Gastrocnemius medialis (tissue), 4 donors: Measurements from ENCODE around the gene KATNAL2. TPM values are rescaled to one million over a fixed set of nuclear protein-coding genes. Genes with fewer than 3 reads are reported as not detected.

Source experiments
- ATAC-seq, 2 donors: fragments of 150-250 bp; one replicate each; pipeline ENCODE4 v1.9.1; 2016
- DNase-seq, 2 donors: peaks; one replicate each; pipeline ENCODE4 v3.0.0-alpha.2; 2019
- H3K27ac ChIP-seq, 4 donors: fragments of 200-600 bp; sonication (generic); 1 replicate in 1 of 4; 2 replicates in 3 of 4; pipeline ENCODE4 v1.5.1; 2016 to 2018; ENCODE audit warnings: mild to moderate bottlenecking in 2 of 4, moderate library complexity in 1 of 4
- H3K27me3 ChIP-seq, 3 donors: fragments of 200-600 bp; sonication (generic) in 2 of 3; 1 replicate in 1 of 3; 2 replicates in 2 of 3; pipeline versions ENCODE4 v1.5.1 to v1.6.0; 2016 to 2019; ENCODE audit warnings: mild to moderate bottlenecking in 1 of 3, moderate library complexity in 1 of 3
- H3K36me3 ChIP-seq, 2 donors: fragments of 200-600 bp; sonication (generic) in 1 of 2; one replicate each; pipeline ENCODE4 v1.5.1; 2017 to 2018
- H3K4me1 ChIP-seq, 2 donors: fragments of 200-600 bp; sonication (generic) in 1 of 2; one replicate each; pipeline ENCODE4 v1.5.1; 2016 to 2017; ENCODE audit warnings: mild to moderate bottlenecking in 2 of 2
- H3K4me3 ChIP-seq, 4 donors: fragments of 200-600 bp; sonication (generic) in 3 of 4; 1 replicate in 1 of 4; 2 replicates in 3 of 4; pipeline ENCODE4 v1.5.1; 2016 to 2019; ENCODE audit warnings: mild to moderate bottlenecking in 2 of 4
- H3K9me3 ChIP-seq, 3 donors: fragments of 200-600 bp; sonication (generic) in 2 of 3; 1 replicate in 1 of 3; 2 replicates in 2 of 3; pipeline ENCODE4 v1.5.1; 2016 to 2019
- POLR2A ChIP-seq, 2 donors: fragments of 450-650 bp; IDR thresholded peaks; one replicate each; pipeline ENCODE4 v1.6.1; 2017; ENCODE audit warnings: antibody characterized with exemption in 2 of 2, mild to moderate bottlenecking in 2 of 2, moderate library complexity in 2 of 2
- in situ Hi-C, 4 donors: fragments of 200-750 bp; cut with MboI; loops; one replicate each; pipeline versions ENCODE4 v1.15.0 to v1.8.0; 2017; ENCODE audit warnings: low sequenced_read_pairs in 4 of 4
- intact Hi-C: fragments of 100-400 bp; cut with DNase I; formaldehyde crosslinking; loops from one replicate; pipeline ENCODE4 v1.15.1; 2023; ENCODE audit warnings: low total_unique reads
- total RNA-seq, 4 donors: library from RNA; depleted of rRNA; stranded (reverse); fragments of >200 nt; gene quantifications; one replicate each; pipeline versions ENCODE4 v1.1.0 to v1.2.3, GENCODE V29; 2016
- TF ChIP-seq, protein P1 (sequence below), 5 experiments: fragments of 450-650 bp in 3 of 5; fragments of 200-600 bp in 2 of 5; sonication (generic) in 2 of 5; IDR thresholded peaks in 4 of 5; conservative IDR thresholded peaks in 1 of 5; 1 replicate in 4 of 5; 2 replicates in 1 of 5; pipeline ENCODE4 v1.5.1; 2016 to 2019; ENCODE audit warnings: antibody characterized with exemption in 5 of 5, mild to moderate bottlenecking in 3 of 5, moderate library complexity in 3 of 5

KATNAL2 gene, protein sequence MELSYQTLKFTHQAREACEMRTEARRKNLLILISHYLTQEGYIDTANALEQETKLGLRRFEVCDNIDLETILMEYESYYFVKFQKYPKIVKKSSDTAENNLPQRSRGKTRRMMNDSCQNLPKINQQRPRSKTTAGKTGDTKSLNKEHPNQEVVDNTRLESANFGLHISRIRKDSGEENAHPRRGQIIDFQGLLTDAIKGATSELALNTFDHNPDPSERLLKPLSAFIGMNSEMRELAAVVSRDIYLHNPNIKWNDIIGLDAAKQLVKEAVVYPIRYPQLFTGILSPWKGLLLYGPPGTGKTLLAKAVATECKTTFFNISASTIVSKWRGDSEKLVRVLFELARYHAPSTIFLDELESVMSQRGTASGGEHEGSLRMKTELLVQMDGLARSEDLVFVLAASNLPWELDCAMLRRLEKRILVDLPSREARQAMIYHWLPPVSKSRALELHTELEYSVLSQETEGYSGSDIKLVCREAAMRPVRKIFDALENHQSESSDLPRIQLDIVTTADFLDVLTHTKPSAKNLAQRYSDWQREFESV
- total RNA-seq: 1 to 10 TPM in 1 of 4 donors, under 1 TPM in 2, not detected in 1; 0.27 to 2.7 (median 0.52) TPM

DNA sequence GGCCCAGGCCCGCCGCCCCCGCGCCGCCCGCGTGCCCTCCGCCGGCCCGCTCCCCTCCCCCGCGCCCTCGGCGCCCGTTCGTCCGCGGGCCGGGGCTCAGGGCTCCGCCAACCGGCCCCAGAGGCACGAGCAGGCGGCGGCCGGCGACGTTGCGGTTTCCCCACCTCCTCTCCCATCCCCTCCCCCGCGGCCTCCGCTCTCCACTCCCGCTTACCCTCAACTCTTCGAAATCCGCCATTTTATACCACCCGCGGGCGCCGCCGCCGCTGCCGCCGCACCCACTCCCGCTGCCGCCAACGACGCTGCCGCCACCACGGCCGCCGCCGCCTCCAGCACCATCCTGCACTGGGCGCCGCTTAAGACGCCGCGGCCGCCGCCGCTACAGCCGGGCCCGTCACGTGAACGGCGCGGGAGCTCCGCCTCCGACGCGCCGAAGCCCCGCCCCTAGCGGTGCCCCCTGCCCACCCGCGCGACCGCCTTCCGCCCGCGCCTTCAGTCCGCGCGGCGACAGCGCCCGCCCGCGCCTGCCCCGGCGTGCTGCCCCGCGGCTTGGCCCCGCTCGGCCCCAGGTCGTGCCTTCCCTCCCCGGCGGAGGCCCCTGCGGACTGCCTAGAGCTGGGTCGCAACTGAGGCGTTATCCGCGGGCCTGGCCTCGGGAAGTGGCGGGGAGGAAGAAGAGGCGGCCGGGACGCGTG is at the start of gene KATNAL2, which contains the start of gene PIAS2:
Gene KATNAL2 (plus strand): TSS at position 495 of the 695 bp plus-strand sequence. CDS start 29,271 bp downstream, outside the sequence.
Gene PIAS2 (minus strand): TSS at position 400 of the 695 bp plus-strand sequence. CDS start 162 bp downstream, at position 238.
- DNase-seq (peak; percentile 64 to 80), ATAC-seq (peak; percentile 83 to 90)
- H3K4me1 ChIP-seq: peaks cover 32 to 36% of the 10 kb centered on the region in 2 donors
- no peaks in the 10 kb centered on the region for H3K36me3 ChIP-seq
- intact Hi-C loops (loop anchor here (1.0 to 5.0 kb wide), 3 partner anchors 22 to 160 kb away; partner anchors contain the start of gene ST8SIA5), in situ Hi-C loops (no loop called here)
- H3K4me3 ChIP-seq: peak within 1 kb of the TSS; percentile 74 to 92 (median 80)
- H3K27me3 ChIP-seq: no peaks in the 10 kb centered on the region
- TF ChIP-seq, protein P1, sequence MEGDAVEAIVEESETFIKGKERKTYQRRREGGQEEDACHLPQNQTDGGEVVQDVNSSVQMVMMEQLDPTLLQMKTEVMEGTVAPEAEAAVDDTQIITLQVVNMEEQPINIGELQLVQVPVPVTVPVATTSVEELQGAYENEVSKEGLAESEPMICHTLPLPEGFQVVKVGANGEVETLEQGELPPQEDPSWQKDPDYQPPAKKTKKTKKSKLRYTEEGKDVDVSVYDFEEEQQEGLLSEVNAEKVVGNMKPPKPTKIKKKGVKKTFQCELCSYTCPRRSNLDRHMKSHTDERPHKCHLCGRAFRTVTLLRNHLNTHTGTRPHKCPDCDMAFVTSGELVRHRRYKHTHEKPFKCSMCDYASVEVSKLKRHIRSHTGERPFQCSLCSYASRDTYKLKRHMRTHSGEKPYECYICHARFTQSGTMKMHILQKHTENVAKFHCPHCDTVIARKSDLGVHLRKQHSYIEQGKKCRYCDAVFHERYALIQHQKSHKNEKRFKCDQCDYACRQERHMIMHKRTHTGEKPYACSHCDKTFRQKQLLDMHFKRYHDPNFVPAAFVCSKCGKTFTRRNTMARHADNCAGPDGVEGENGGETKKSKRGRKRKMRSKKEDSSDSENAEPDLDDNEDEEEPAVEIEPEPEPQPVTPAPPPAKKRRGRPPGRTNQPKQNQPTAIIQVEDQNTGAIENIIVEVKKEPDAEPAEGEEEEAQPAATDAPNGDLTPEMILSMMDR (IDR thresholded peaks at IDR 0.05 in 4 of 5, conservative IDR thresholded peaks at IDR 0.05 in 1 of 5): peak in 2 of 5 experiments; percentile 9 to 22
- TF ChIP-seq POLR2A (IDR thresholded peaks at IDR 0.05): peak; percentile 94 to 98
- peak within 1 kb of the TSS; percentile 92 to 99 (median 96) for H3K27ac ChIP-seq
- H3K9me3 ChIP-seq: no peaks in the 10 kb centered on the region

DNA sequence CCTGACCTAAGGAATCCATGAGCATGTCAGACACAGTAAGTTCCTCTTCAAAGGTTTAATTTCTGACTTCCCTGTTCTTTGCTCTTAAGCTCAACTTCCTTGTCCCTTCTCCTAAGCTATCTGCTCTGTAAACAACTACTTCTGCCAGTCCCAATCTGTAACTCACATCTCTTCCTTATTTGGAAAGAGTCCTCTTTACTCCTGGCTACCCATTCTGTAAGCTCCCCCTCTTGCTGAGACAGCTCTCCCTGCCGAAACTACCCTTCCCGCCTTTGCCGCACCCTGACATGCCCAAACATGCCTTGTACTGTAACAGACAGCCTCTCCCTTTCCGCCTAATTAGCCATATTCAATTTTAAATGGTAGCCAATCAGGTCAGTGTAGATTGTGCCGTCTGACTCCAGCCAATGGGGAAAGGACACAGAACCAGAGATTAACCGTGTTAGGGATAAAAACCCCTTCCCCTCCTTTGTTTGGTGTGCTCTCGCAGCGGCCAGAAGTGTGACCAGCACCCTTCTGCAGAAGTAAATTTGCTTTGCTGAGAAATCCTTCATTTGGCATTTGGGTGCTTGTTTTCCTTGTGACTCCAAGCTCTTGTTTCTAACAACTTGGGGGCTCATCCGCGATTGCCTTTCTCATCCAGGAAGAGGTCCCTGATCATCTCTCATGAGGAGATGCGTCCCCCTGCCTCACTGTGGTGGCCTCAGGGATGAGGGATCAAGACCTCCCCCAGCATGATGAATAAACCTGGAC is 49.1 kb upstream of the KATNAL2 start:
- DNase-seq (no peak), ATAC-seq (no peak)
- Histone ChIP-seq H3K36me3 (peaks cover 0 to 7% of the 10 kb centered on the region in 2 donors), H3K27ac (peak overlapping the region in 1 of 4 donors; percentile 3), H3K9me3 (no peaks in the 10 kb centered on the region), H3K27me3 (no peaks in the 10 kb centered on the region), H3K4me3 (no peak overlapping the region), H3K4me1 (peaks cover 16 to 22% of the 10 kb centered on the region in 2 donors)
- in situ Hi-C loops (no loop called here), intact Hi-C loops (no loop called here)
- TF ChIP-seq, protein P1 (IDR thresholded peaks at IDR 0.05 in 4 of 5, conservative IDR thresholded peaks at IDR 0.05 in 1 of 5): no peak
- TF ChIP-seq POLR2A (IDR thresholded peaks at IDR 0.05): no peak

DNA sequence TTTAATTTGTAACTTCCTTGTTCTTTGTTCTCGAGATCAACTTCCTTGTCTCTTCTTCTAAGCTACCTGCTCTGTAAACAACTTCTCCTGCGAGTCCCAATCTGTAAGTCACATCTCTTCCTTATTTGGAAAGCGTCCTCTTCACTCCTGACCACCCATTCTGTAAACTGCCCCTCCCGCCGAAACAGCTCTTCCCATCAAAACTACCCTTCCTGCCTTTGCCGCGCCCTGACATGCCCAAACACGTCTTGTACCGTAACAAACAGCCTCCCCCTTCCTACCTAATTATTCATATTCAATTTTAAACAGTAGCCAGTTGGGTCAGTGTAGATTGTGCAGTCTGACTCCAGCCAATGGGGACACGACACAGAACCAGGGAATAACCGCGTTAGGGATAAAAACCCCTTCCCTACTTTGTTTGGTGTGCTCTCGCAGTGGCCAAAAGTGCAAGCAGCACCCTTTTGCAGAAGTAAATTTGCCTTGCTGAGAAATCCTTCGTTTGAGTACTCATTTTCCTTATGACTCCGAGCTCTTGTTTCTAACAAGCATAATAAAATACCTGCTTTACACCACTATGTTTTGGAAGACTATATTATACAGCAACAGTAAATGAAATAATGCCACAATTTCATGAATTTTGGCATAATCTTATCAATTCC is 39.9 kb upstream of the KATNAL2 start:
- H3K36me3 ChIP-seq: no peaks in the 10 kb centered on the region
- H3K4me3 ChIP-seq: no peak overlapping the region
- ATAC-seq (no peak), DNase-seq (no peak)
- no peaks in the 10 kb centered on the region for H3K4me1 ChIP-seq
- in situ Hi-C loops (no loop called here), intact Hi-C loops (no loop called here)
- no peak for TF ChIP-seq POLR2A (IDR thresholded peaks at IDR 0.05)
- TF ChIP-seq, protein P1 (IDR thresholded peaks at IDR 0.05 in 4 of 5, conservative IDR thresholded peaks at IDR 0.05 in 1 of 5): no peak
- no peaks in the 10 kb centered on the region for H3K9me3 ChIP-seq
- no peaks in the 10 kb centered on the region for H3K27me3 ChIP-seq
- H3K27ac ChIP-seq: no peak overlapping the region

DNA sequence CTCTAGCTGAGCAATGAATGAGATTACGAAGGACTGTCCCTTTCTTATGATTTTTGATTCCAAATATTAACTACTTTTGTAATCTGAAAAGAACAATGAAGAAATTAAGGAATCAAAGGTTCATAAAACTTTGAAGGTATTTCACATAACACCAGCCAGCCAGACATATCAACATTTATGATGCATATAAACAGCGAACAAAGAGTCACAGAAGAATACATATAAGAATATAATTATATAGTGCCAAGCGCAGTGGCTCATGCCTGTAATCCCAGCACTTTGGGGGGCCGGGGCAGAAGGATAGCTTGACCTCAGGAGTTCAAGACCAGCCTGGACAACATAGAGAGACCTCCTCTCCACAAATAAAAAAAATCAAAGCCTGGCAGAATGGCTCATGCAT is 34.2 kb upstream of the KATNAL2 start:
- DNase-seq: no peak
- Histone ChIP-seq H3K9me3 (peaks cover 0 to 5% (median 0%) of the 10 kb centered on the region in 3 donors), H3K27ac (no peak overlapping the region), H3K36me3 (no peaks in the 10 kb centered on the region), H3K4me1 (no peaks in the 10 kb centered on the region), H3K4me3 (no peak overlapping the region), H3K27me3 (no peaks in the 10 kb centered on the region)
- no peak for ATAC-seq
- in situ Hi-C loops: no loop called here
- intact Hi-C loops: no loop called here
- TF ChIP-seq, protein P1 (IDR thresholded peaks at IDR 0.05 in 4 of 5, conservative IDR thresholded peaks at IDR 0.05 in 1 of 5): no peak
- TF ChIP-seq POLR2A (IDR thresholded peaks at IDR 0.05): no peak
